ENCODE measurements around the gene FAM227B.

DNA sequence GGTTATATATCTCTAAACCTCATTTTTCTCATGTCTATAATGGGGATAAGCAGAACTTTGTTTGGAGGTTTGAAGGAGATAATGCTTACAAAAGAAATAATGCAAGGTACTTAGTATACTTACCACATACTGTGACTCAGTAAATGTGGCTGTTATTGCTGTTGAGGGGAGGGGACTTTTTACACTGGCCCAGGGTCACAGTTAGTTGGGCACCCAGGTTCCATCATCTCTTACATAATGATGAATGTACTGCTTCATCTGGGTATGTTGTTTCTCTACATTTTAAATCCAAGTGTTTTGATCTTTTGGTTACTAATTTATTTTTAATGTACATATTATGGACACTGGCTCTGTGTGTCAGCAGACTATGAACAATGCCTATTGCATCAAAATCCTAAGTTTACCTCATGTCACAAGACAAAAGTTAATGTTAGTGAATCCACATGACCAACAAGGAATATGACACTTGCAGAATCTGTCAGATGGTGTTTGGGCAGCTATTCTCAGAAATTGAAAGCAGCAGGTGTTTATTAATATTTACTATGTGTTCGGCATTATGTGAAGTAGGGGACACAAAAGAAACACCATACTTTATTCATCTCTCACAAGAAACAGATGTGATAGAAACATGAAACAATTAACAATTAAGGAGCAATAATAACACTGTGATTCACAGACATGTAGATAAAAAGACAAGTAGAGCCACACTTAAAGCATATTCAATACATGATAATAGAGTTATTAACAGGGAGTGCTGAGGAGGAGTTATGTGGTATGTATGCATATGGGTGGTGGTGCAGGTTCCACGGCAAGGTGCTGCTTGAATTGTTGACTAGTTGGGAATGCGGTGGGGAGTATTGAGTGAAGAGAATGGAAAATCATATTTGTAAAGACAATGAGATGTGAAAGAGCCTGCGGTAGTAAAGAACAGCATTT lies 340.8 kb downstream of the FAM227B start:
- TF ChIP-seq, protein P1, sequence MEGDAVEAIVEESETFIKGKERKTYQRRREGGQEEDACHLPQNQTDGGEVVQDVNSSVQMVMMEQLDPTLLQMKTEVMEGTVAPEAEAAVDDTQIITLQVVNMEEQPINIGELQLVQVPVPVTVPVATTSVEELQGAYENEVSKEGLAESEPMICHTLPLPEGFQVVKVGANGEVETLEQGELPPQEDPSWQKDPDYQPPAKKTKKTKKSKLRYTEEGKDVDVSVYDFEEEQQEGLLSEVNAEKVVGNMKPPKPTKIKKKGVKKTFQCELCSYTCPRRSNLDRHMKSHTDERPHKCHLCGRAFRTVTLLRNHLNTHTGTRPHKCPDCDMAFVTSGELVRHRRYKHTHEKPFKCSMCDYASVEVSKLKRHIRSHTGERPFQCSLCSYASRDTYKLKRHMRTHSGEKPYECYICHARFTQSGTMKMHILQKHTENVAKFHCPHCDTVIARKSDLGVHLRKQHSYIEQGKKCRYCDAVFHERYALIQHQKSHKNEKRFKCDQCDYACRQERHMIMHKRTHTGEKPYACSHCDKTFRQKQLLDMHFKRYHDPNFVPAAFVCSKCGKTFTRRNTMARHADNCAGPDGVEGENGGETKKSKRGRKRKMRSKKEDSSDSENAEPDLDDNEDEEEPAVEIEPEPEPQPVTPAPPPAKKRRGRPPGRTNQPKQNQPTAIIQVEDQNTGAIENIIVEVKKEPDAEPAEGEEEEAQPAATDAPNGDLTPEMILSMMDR (optimal IDR thresholded peaks at IDR 0.05 in 1 of 3, IDR thresholded peaks at IDR 0.05 in 1 of 3, conservative IDR thresholded peaks at IDR 0.05 in 1 of 3; ENCODE audit: extremely low read depth in 1 of 3, insufficient read depth in 2 of 3, low read length in 3 of 3): no peak
- TF ChIP-seq EZH2 (IDR thresholded peaks at IDR 0.05; ENCODE audit: low read length): no peak
